HG03135 (cell line): ENCODE results near the gene SETD5.

ENCODE experiments used
- ATAC-seq: cut with Tn5 transposase; IDR thresholded peaks from one replicate; pipeline ENCODE4 v1.9.1; 2021; ENCODE audit warnings: mild to moderate bottlenecking, moderate library complexity; ENCODE audit not compliant: unreplicated experiment

SETD5 gene, protein sequence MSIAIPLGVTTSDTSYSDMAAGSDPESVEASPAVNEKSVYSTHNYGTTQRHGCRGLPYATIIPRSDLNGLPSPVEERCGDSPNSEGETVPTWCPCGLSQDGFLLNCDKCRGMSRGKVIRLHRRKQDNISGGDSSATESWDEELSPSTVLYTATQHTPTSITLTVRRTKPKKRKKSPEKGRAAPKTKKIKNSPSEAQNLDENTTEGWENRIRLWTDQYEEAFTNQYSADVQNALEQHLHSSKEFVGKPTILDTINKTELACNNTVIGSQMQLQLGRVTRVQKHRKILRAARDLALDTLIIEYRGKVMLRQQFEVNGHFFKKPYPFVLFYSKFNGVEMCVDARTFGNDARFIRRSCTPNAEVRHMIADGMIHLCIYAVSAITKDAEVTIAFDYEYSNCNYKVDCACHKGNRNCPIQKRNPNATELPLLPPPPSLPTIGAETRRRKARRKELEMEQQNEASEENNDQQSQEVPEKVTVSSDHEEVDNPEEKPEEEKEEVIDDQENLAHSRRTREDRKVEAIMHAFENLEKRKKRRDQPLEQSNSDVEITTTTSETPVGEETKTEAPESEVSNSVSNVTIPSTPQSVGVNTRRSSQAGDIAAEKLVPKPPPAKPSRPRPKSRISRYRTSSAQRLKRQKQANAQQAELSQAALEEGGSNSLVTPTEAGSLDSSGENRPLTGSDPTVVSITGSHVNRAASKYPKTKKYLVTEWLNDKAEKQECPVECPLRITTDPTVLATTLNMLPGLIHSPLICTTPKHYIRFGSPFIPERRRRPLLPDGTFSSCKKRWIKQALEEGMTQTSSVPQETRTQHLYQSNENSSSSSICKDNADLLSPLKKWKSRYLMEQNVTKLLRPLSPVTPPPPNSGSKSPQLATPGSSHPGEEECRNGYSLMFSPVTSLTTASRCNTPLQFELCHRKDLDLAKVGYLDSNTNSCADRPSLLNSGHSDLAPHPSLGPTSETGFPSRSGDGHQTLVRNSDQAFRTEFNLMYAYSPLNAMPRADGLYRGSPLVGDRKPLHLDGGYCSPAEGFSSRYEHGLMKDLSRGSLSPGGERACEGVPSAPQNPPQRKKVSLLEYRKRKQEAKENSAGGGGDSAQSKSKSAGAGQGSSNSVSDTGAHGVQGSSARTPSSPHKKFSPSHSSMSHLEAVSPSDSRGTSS (N-terminal part only)

DNA sequence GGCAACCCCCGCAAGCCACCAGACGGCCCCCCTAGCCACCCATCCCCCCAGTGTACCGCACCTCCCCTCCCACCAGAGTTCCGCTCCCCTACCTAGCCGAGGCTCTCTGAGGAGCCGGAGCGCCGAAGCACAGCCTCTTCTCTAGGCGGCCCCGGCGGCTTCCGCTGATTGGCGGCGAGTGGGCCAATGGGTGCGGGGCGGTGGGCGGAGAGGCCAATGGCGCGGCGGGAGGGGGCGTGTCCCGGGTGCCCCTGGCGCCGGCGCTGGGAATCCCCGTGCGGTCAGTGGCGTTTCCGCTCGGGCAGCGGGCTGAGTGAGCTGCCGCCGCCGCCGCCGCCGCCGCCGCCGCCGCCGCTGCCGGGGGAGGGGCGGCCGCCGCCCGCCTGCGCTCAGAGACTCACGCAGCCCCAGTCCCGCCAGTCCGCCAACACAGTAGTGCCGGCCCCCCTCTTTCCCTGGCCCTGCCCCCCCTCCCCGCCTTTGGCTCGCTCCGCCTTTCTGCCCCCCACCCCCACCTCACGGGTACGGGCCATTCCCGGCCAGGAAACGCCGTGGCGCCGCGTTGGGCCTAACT is at the start of gene SETD5:
TSS of gene SETD5 (plus strand) at position 284 of the 574 bp plus-strand sequence. CDS start 31,324 bp downstream, outside the sequence.
- peak; percentile 51 for ATAC-seq

DNA sequence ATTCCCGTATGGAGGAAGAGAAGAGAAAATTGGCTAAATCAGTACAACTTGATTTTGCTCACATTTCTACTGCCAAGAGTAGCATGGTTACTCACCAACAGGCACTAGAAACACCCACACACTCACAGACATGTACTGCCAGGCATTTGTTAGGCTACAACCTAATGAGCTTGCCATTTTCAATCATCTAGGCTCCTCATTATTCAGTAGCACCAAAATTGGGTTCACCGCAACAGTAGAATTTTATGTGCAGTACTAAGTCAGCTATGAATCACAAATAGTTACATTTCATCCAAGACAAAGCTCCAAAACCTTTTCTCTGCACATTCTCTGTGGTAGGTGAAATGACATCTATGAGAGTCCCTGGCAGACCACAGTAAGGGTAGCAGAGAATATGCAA is 49.5 kb upstream of the SETD5 start:
- ATAC-seq, result no peak

DNA sequence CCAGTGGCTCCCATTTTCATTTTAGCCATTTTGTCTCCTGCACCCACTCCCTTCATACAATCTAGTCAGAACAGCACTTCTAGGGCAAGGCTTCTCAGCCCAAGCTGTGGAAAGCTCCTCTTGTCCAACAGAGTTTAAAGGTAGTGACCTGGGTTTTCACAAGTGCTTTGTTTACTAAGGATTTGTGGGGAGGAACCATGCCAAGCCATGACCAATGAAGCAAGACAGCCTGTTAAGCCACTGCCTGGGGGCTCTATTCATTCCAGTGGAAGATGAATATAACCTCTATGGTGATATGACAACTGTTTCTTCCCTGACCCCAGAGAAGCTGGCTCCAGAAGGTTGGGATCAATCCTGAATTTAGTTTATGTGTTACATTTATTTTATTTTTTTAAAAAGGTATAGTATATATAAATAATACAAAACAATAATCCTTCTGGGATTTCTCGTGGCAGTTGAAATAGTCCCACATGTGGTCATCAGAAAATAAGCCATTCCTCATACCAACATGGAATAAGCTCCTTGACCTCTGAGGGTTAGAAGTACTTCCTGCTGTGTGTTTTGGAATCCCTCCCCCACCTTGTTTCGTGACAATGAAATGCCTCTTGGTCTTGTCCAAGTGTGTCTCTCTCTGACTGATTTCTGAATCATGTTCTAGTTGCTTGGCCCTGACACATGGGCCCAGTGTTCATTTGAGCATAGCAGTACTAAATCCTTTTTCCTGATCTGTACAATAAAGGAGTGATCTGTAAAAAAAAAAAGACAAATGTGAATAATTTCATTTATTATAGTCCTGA is 47.9 kb upstream of the SETD5 start:
- ATAC-seq, result no peak

DNA sequence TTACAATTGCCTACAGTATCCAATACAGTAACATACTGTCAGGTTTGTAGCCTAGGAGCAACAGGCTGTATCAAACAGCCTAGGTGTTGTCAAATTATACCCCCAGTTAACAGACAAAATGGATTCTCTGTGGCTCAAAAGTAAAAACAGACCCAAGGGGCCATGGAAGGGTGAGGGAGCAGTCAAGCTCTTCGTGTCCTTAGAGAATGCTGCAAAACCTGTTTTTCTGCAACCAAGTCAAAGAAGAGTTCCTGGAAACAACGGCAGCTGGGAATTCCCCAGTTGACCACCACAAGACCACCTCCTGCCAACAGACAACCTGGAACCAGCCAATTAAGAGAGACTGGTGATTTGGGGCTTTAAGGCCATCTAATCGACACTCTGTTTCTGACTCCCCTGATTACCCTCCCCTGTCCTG is 45.7 kb upstream of the SETD5 start:
- ATAC-seq, result no peak

DNA sequence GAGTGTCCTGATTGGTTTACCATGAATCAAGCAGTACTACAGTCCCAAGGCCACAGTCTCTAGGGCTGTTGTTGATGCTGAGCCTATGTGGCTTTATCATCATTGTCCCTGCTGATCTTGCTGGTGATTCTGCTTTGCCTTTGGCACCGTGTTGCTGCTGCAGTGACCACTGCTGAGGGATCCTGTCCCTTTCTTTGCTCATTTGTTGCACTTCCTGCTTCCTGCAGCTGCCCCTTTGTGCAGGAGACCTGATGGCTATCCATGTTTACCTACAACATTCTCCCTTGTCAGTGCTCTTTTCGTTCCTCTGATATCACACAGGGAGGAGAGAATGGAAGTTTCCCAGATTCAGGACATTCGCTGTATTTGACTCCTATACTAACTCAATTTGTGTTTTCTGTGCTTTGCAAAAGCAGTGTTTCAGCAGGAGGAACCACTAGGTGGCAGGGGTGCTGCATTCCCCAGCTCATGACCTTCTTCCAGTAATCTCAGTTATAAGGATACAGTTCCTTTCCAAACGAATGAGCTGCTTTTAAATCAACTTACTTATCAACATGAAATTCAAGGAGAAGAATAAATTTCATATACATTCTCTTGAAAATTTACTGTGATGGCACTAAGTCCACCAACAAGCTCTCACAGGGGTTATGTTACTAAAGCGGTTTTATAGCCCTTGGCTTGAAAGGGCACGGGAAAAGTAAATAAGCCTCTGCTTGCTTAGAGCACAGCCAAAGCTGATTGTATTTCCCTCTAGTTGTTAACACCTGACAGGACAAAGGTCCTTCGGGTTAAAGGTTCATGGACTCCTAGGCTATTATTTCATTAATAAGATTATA is 44.3 kb upstream of the SETD5 start:
- ATAC-seq, result peak; percentile 72

DNA sequence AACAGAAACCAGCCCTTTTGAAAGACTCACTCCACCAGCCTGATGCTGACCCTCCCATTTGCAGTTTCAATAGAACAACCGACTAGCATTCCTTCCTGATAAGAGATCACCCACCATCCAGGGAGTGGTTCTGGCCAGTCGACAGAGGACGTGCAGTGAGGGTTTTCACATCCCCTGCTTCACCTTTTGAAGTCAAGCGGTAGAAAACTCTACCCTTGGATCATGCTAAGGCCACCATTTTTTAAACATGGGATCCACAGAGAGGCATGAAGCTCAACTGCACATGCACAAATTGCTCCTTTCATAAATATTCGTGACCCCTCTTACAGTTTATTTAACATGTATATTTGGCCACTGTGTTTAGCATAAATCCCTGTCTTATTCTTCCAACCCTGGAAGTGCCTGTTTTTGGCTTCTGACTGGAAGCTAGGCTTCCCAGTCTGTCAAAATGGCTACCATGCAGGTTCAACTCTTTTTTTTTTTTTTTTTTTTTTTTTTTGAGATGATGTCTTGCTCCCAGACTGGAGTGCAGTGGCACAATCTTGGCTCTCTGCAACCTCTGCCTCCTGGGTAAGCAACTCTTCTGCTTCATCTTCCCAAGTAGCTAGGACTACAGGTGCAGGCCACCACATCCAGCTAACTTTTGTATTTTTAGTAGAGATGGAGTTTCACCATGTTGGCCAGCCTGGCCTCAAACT is 35.6 kb upstream of the SETD5 start:
- no peak for ATAC-seq

DNA sequence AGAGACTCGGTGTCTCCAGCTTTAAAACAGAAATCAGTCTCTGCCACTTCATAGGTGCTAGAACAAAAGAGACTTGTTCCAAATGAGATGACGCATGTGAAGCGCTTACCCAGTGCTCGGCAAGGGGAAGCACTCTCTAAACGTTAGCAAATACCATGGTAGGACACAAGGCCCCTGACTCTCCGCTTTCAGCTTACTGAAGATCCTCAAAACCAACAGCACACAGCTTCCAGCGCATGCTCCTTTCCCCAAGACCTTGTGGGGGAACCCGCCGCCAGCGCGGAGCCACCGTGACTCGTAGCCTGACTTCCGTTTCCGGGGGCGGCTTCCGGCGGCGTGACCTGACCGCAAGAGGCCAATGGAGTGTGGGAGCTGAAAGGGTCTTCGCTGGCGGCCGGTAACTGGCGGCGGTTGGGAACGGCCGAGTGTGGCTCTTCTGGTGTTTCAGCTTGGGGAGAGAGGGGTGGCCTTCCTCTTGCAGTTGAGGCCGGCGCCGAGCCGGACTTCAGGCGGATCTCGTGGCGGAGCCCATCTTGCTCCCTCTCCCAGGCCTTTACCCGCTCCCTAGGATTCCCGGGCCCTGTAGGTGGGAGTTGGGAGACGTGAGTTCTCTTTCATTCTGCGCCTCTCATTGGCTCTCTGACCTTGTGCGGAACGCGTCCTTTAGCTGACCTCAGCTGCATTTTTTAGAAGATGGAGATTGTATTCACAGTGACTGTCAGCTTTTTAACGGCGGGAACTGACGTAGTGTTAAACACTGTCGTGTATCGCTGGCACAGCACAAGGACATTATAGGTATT is 34.5 kb upstream of the SETD5 start, which contains the start of gene THUMPD3:
TSS of gene THUMPD3 (plus strand) at position 324 of the 800 bp plus-strand sequence. CDS start 2,015 bp downstream, outside the sequence.
- ATAC-seq, result peak; percentile 96

DNA sequence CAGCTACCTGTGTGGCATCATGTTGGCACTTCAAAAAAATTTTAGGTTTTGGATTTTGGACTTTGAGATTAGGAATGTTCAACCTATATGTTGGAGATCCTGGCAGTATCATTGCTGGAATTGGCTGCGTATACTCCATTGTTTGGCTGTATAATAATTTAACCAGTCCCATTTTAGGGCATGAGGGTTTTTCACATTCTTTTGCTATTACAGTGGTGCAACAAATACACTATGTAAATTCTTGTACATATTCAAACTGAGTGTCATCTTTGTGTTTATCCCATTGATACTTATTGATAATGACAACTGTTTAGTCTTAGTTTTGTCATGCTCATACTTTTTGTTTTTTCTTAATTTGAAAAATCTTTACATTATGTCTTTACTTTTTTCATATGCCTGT is 27.9 kb upstream of the SETD5 start:
- ATAC-seq, result no peak

DNA sequence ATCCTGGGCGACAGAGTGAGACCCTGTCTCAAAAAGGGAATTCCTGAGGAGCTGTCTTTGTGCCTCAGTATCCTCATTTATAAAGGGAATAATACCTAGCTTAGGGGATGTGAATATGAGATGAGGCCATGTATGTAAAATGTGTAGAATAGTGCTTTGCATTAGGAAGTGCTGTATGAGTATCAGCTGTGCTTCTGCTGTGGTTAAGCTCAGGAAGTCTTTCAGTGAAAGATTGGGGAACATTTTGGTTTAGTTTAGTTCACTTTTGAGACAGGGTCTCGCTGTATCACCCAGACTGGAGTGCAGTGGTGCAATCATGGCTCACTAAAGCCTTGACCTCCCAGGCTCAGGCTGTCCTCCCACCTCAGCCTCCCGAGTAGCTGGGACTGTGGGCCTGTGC is 23.9 kb upstream of the SETD5 start:
- ATAC-seq, result no peak

GRCh38 chr3:9377981-9378380 is 19.4 kb upstream of the SETD5 start:
- no peak for ATAC-seq

GRCh38 chr3:9379327-9379726 is 18.1 kb upstream of the SETD5 start:
- ATAC-seq, result no peak

GRCh38 chr3:9380014-9380413 is 17.4 kb upstream of the SETD5 start:
- ATAC-seq, result no peak

GRCh38 chr3:9384141-9384828 is 13.1 kb upstream of the SETD5 start:
- no peak for ATAC-seq

- no peak for ATAC-seq
Observed at GRCh38 chr3:9385187-9386077, 12.0 kb upstream of the SETD5 start.

DNA sequence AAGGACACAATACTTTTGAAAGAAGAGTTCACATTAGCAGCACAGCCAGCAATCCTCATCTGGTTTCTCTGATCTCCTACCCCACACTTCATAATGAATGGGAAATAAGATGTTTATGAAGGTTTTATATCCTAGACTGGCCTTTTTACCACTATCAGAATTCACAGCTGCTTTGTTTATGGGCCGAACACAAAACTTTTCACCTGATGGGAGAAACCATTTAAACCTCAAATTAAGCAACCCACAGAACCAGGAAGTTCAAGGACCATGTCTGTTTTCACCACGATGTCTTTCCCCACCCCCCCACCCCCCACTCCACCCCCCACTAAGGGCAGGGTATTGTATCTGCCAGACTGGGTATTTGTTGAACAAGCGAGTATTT is 11.3 kb upstream of the SETD5 start:
- ATAC-seq, result no peak
